Activated T-cell treated with anti-CD3 and anti-CD28 coated beads for 4 hours (primary cell): ENCODE data around the gene SPOPL.
"Not testable (repeated sequence)": the region's sequence is repeated elsewhere in the genome, so short reads cannot be mapped to it uniquely, and the experiment has no call there.

Source experiments
- DNase-seq: peaks from one replicate; pipeline ENCODE4 v3.0.0-alpha.2; 2020

The SPOPL gene

DNA sequence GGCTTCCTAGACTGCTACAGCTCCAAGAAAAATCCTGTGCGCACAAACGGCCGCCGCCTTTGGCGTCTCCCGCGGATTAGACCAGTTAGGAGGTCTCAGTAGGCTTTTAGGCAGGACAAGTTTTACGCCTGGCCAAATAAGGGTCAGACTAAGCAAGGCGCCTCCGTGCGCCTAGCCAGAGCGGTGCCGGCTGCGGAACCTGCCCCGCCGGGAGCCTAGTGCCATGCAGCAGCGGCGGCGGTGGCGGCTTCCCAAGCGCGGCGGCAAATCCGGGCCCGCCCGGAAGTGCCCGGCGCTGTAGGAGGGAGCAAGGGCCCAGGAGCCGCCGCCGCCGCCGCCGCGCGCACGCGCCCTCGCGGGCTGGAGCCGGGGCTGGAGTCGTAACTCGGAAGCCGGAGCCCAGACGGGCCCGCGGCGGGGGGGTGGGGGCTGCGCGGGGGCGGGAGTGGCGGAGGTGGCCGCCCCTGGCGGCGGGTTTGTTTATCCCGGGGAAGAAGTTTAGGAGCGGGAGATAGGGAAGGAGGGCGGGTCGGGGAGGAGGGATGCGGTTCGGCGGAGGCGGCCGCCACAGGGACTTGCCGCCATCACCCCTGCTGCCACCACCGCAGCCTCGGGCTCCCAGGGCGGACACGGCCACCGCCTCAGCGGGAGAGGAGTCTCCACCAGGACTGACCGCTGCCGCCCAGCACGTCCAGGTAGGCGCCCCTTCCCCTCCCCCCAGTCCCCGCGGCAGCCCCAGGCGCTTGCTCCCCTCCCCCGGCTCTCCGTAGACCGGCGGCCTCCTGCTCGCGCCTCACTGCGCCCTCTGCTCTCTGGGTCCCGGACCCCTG lies at the start of gene SPOPL:
Gene SPOPL, plus strand, starts transcription at position 346 of the 830 bp plus-strand sequence. CDS start 48,447 bp downstream, outside the sequence.
- DNase-seq, result peak; percentile 74

DNA sequence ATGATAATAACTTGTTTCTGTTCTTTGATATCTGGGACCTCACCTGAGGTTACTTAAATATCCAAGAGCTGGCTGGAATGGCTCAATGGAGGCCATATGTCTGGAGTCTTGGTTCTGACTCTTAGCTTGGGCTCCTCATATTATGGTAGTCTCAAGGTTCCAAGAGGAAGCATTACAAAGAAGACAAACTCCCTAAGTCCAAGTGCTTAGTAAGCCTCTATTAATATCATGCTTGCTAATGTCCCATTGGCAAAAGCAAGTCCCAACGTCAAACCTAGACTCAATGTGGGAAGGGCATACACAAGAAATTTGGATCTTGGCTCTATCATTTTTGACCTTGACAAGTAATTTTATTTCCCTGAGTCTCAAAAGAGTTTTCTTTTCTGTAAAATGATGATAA lies 49.2 kb upstream of the SPOPL start:
- DNase-seq, result no peak

DNA sequence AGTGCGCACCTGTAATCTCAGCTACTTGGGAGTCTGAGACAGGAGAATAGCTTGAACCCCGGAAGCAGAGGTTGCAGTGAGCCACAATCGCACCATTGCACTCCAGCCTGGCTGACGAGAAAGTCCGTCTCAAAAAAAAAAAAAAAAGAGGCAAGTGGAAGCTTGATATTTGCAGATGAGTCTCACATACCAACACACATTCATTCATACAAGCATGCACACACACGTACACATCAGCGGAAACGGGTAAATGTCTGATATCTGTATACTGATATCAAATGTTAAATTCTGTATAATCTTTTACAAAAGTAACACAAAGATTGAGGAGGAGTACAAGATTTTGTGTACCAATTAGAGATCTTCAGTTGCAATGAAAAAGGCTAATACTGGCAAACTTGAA lies 47.8 kb upstream of the SPOPL start:
- no peak for DNase-seq

DNA sequence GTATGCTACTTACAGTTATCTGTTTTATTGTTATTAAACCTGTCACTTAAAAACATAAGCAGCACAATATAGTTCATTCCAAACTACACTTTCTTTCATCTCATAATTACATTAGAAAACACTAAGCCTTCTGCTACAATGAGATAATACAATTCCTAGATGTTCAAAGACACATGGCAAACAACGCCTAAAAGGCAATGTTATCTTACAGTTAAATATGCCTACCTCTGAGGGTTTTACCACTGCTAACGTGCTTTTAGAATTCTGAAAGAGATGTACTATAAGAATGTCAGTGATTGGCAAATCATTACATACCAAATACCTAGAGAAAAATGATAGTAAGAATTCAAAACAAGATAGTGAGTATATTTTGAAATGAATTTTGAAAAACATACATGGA lies 46.8 kb upstream of the SPOPL start:
- no peak for DNase-seq

DNA sequence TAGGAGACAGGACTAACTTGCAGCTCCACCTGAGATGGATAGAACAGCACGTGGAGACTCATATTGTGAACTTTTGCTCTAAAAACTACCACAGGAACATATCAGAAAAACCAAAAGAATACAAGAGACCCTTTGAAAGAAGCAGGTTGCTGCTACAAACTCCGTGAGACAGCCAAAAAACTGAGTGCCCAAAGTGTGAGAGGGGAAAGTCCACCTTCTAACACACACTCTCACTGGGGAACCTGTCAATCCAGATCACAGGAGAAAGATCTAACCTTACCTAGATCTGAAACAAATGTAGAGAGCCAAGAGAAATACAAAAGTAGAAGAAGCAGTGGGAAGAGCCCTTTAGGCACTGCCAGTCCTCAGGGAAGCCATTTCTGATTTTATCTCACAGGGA lies 46.3 kb upstream of the SPOPL start:
- no peak for DNase-seq

DNA sequence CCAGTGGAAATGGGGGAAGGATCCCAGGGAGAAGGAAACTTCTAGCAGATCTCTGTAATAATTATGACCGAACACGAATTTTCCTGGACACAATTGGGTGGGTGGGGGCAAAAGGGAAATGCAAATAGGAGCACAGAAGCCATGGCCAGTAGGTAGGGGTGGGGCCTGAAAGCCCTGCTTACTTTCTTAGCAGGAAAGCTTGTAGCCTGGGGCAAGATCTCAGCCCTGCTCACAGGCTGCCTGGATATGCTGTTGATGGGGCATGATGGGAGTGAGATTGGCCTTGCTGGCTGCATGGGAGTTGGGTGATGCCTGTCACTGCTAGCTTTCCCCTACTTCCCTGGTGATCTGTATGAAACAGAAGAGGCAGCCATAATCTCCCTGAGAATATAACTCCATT lies 45.9 kb upstream of the SPOPL start:
- no peak for DNase-seq

DNA sequence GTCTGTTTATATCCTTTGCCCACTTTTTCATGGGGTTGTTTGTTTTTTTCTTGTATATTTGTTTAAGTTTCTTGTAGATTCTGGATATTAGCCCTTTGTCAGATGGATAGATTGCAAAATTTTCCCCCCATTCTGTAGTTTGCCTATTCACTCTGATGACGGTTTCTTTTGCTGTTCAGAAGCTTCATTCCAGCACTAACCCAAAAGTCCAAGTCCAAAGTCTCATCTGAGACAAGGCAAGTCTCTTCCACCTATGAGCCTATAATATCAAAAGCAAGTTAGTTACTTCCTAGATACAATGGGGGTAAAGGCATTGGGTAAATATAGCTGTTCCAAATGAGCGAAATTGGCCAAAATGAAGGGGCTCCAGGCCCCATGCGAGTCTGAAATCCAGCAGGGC lies 38.9 kb upstream of the SPOPL start:
- DNase-seq, result not testable (repeated sequence)

DNA sequence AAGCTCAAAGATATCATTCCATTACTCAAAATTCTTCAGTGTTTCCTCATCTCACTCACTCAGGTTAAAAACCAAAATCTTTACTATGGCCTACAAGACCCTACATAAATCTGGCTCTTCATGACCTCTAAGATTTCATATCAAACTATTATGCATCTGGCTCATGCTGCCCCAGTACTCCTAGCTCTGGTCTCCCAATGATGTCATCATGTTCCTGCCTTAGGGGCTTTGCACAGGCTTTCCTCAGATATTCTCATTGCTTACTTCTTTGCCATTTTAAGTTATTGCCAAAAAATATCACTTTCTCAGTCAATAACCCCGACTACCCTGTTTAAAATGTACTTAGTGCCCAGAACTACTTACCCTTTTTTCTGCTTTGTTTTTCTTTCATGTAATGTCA lies 33.0 kb upstream of the SPOPL start:
- DNase-seq, result no peak

DNA sequence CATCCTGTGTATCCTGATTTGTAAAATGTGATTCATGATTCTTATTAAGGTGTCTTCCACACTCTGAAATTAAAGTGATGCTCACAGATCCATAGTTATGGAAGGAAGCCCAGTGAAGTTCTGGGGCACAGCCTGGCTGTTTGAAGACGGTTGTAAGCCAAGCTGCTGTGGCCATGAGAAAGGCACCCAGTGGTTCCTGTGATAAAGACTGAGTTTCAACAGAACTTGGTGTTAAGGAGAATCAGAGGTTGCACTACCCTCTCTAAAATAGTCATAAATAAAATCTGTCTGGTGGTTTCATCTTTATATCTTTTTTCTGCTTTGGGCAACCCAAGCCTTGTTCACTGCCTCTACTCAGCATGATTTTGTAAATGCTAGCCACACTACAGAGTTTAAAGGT lies 32.2 kb upstream of the SPOPL start:
- DNase-seq, result no peak

DNA sequence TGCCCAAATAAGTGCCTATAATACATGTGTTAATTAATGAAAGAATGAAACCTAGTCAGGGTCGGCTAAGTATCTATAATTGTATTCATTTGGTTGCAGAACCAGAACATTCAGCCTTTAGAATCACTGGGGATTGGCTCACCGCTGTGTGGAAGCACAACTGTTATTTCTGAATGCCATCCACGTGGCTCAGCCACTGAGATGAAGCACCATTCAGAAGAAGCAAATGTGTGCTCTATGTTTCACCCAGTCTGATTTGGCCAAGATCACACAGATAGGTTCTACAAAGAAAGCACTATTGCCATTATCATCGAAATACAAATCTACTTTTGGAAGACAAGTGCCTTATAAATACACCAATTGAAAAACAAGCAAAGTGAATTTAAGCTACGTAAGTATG lies 30.6 kb upstream of the SPOPL start:
- no peak for DNase-seq

DNA sequence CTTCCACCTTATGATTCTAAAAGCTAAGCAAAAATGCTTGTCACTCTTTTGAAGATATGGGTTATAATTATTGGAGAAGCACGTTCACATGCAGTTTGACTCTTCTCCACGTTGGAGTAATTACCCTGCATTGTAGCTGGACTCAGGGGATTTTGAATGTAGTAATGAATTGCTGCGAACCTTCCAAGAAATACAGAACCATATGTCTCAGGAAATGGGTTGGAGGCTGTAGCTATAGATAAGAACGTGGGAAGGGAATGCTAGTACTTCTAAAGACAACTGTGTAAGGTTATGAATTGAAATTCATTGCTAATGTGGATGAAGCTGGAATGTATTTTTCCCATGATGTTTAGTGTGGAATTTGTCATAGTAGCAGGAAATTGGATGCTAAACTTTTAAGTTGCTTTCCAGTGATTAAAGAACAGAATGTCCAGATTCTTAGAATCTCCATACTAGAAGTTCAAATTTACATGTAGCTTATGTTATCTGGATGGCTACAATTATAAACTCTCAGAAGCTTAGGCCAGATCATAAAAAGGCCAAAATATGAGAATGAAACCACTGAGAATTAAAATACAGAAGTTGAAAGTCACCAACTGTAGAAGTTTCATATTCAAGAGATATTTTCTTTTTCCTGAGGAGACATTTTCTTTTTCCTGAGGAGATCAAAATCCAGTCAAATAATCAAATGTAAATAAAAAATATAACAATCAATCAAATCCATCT lies 27.3 kb upstream of the SPOPL start:
- DNase-seq, result no peak

DNA sequence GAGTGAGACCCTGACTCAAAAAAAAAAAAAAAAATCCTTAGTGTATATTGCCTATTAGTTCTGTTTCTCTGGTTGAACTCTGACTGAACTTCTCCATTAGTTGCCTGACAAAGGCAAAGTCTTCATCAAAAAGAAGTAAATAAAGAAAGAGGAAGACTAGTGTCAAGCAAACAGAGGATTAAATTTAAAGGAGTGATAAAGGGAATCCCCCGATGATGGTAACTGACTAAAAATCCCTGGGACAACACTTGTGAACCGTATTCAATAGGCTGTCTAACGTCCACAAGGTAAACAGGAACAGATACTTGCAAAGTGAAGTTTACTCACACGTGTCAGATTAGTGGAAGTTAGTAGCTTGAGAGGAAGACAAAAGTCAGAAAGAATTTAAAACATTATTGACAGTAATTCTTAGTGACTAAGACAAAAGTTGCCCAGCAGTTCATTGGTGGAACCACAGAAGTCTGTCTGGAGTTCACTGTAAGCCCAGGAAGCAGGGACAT lies 26.2 kb upstream of the SPOPL start:
- no peak for DNase-seq

DNA sequence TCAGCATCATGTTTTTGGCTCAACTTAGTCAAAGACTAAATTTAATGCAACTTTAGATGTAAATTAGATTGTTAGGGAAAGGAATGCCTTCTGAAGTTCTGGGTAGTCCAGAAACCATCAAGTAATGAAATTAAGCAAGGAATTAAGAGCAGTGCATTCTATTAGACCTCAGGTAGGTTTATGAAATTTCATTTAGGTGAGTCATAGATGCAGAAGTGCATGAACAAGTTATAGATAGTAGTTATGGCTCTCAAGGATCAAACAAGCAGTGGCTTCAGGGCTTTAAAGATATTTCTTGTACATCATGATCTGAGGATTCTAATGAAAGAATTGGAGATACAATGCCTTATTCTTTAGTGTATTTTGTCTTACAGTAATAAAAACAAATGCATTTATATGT lies 25.4 kb upstream of the SPOPL start:
- DNase-seq, result no peak

DNA sequence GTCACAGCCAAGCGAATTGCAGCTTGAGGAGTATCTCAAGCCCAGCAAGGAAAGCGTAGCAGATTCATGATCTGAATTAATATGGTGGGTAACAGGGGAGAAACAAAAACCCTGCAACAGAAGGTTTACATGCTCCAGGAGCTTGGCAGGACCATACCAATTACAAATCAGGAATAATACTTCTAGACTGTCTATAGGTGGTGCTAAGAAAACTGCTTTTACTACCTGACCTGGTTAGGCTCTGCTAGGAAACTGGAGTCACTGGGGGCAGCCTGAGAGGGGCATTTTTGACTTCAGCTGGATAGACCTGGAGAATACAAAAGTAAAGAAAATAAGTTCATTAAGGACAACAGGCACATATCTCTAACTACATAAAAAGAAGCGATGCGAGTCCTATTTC lies 24.6 kb upstream of the SPOPL start:
- no peak for DNase-seq

DNA sequence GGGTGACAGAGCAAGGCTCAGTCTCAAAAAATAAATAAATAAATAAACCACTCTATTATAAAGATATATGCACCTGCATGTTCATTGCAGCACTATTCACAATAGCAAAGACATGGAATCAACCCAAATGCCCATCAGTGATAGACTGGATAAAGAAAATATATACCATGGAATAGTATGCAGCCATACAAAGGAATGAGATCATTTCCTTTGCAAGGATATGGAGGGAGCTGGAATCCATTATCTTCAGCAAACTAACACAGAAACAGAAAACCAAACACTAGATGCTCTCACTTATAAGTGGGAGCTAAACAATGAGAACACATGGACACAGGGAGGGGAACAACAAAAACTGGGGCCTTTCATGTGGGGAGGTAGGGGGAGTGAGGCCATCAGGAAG lies 18.8 kb upstream of the SPOPL start:
- DNase-seq, result not testable (repeated sequence)

DNA sequence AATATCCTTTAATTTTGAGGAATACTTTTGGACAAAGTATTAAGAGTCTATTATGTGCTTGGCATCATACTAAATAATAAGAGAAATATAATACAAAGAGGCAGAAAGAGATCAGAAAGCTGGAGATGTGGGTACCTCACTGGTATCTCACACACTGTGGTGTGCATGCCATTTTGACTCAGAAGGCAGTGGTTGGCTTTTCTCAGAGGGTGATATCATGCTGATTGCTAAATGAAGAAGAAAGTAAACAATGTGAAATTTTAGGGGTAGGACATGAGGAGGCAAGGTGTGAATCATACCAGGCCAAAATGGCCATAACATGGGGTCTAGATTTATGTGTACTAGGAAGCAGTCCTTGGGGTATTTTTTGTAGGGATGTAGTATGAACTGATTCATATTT lies 16.6 kb upstream of the SPOPL start:
- no peak for DNase-seq

DNA sequence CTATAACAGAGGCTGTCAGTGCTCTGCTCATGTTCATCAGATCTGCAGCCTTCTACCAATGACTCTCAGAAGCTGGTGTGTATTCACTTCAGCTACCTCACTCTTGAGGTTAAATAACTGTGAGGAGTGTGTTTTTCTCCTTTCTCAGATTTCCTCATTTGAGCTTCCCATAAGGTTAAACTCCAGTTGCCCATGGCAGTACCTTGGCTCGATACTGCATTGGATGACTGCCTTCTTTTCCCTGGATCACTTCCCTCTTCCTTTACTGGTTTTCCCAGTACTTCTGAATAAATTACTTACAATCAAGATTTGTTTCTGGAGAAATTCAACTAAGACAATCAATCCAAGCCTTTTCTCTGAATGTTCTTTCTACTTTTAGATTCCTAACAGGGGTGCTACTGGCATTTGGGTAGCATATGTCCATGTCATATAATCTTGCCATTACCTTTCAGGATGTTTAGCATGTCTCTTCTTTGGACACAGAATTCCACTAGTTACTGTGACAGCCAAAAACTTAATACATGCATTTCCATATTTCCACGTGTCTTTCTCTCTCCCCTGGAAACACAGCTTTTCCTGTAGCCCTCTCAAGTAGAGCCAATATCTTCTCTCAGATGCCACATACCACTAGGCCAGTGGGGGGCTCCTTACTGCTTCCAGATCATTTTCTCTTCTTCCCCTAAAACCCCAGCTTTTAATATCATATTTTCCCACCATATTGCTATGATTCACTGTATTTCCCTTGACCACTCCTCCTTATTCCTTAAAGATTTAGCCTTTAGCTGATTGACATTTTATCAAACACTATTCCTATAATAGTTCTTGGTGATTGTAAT lies 15.0 kb upstream of the SPOPL start:
- no peak for DNase-seq

DNA sequence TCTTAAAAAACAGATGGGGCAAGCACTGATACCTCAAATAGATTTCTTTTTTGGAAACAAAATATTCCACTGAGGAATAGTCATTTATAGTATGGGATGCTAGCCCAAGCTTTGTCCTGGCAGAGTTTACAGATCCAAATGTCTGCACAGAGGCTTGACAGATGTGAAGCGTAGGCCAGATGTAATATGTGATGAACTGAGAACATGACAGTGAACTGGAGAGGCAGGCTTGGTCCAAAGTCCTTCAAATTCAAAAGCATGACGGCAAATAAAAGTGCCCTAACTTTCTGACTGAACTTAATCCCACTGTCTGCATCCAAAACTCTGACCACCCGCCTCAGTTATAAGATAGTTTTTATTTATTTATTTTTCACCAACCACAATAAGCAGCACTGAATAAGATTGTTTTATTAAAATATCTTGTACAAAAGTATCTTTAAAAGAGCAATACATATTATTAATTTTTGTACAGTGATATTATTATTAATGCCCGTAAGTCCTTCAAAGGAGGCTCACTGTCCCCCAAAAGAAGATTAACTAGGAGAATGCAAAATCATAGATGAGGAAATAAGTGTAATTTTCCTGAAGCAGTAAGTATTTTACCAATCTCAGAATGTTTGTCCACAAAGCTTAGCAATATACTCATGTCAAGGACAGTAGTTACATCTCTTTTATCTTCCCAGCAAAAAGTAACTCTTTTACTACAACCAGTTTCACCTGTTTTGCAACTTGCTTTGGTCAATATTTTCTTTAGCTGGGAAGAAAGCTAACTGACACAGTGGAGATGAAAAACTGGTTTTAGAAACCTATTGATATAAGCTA lies 10.7 kb upstream of the SPOPL start:
- DNase-seq, result no peak

DNA sequence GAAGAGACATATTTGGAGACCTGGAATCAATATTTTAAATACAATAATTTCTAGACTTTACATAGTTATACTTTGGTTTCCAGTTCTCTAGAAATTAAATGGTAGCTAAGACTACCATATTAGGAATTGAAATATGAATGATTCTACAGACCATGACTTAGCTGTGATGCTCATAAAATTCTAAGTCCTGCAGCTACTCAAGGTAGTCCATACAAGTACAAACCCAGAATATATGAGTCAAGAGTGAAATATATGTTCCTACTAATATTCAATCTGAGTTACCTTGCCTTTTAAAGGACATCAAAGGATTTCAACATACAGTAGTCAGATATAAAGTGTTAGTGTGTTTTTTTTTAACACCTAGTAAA lies 10.1 kb upstream of the SPOPL start:
- no peak for DNase-seq

DNA sequence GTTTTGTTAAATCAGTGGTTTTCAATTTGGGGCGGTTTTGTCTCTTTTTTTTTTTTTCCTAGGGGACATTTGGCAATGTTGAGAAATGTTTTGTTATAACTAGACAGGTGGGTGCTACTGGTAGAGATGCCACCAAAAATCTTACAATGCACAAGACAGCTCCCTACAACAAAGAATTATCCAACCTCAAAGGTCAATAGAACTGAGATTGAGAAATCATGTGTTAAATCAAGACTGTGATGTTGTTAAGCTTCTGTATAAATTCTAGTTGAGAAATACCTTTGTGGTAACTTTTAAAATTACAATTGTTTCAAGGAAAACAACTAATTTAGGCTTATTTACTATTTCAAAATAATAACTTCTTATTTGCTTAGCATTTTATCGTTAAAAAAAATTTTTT lies 9.4 kb upstream of the SPOPL start:
- DNase-seq, result no peak

DNA sequence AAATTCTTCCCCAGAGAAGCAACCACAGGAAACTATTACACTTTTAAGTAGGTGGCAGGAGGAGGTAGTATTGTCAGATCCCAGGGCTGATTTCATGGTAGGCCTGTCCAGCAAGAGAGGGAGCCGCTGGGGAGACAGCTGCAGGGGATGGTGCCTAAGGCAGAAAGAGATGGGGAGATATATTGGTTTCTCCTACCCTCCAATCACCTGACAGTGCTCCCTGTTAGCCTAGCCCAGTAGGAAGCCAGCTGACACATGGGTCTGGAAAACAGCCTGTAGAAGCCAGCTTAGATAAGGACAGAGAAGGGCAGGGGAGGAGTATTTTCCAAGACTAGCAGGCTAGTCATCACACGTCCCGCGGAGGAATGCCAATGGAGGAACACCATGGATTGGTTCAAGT lies 8.2 kb upstream of the SPOPL start:
- no peak for DNase-seq

DNA sequence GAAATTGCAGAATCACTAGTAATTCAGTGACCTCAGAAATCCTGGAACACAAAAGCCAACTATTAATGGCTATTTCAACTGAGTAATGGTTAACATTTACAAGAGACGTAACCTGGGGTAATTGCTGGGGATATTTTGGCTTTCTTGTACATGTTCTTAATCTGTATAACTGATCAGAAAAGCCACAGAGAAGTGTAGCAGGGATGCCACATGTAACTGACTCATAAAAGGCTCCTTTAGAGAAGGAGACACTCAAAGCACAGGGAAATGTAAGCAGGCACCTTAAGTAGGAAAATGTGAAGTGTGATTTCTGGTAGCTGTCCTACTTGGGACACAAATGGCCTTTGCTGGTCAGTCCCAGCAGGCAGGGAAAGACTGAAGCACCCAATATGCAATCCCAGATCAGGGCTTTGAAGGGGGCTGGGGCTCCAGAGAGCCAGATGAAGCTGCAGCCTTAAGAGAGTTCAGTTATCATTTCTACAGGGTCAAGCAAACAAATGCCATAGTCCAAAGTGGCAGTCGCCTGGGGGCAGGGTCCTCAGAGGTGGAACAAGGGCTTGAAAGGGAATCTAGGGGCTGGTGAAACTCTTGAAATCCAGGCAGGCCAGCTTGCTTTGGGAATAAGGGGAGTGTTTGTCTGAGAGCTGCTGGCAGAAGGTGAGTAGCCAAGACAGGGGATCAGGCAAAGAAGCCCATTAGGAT lies 7.2 kb upstream of the SPOPL start:
- DNase-seq, result no peak
